ENCODE results near the gene LRRC75A.

LRRC75A gene

GRCh38 chr17:16504984-16505383 is 13.0 kb upstream of the LRRC75A start:
- no peak overlapping the region for H2AFZ ChIP-seq (ENCODE audit: low read length)
- no peaks in the 10 kb centered on the region for H3K4me1 ChIP-seq (ENCODE audit: insufficient read depth, low read length, poor library complexity, severe bottlenecking)
- H3K27me3 ChIP-seq (ENCODE audit: insufficient read depth, low read length, poor library complexity, severe bottlenecking) = no peaks in the 10 kb centered on the region
- H3K36me3 ChIP-seq (ENCODE audit: insufficient read depth, low read length) = no peaks in the 10 kb centered on the region
- TF ChIP-seq CTCF (conservative IDR thresholded peaks at IDR 0.05; ENCODE audit: low read length) (no peak), EZH2phosphoT487 (IDR thresholded peaks at IDR 0.05; ENCODE audit: borderline replicate concordance) (no peak)
- H3K79me2 ChIP-seq (ENCODE audit: insufficient read depth, low read length) = no peaks in the 10 kb centered on the region
- no peaks in the 10 kb centered on the region for H3F3A ChIP-seq (ENCODE audit: low read depth)
- no peak overlapping the region for H3K9ac ChIP-seq (ENCODE audit: low read depth, low read length, poor library complexity, severe bottlenecking)
- H3K9me2 ChIP-seq (replicated peaks; ENCODE audit: low read depth, low read length) = no peaks in the 10 kb centered on the region
- H3K4me3 ChIP-seq (ENCODE audit: low read length, poor library complexity, severe bottlenecking) = no peak overlapping the region
- H3K4me2 ChIP-seq (ENCODE audit: low read depth, low read length, poor library complexity, severe bottlenecking) = no peak overlapping the region
- no peaks in the 10 kb centered on the region for H3K9me3 ChIP-seq (ENCODE audit: insufficient read depth, low read depth, low read length)
- no peaks in the 10 kb centered on the region for H4K20me1 ChIP-seq (ENCODE audit: insufficient read depth, low read length, poor library complexity, severe bottlenecking)

GRCh38 chr17:16496820-16497489 is 5.0 kb upstream of the LRRC75A start:
- H3K9ac ChIP-seq (ENCODE audit: low read depth, low read length, poor library complexity, severe bottlenecking) = no peak overlapping the region
- no peaks in the 10 kb centered on the region for H3F3A ChIP-seq (ENCODE audit: low read depth)
- H3K4me1 ChIP-seq (ENCODE audit: insufficient read depth, low read length, poor library complexity, severe bottlenecking) = no peaks in the 10 kb centered on the region
- no peak overlapping the region for H3K4me3 ChIP-seq (ENCODE audit: low read length, poor library complexity, severe bottlenecking)
- no peak for TF ChIP-seq CTCF (conservative IDR thresholded peaks at IDR 0.05; ENCODE audit: low read length)
- no peak for TF ChIP-seq EZH2phosphoT487 (IDR thresholded peaks at IDR 0.05; ENCODE audit: borderline replicate concordance)
- no peak overlapping the region for H3K4me2 ChIP-seq (ENCODE audit: low read depth, low read length, poor library complexity, severe bottlenecking)
- no peaks in the 10 kb centered on the region for H4K20me1 ChIP-seq (ENCODE audit: insufficient read depth, low read length, poor library complexity, severe bottlenecking)
- H3K9me2 ChIP-seq (replicated peaks; ENCODE audit: low read depth, low read length) = no peaks in the 10 kb centered on the region
- H3K27me3 ChIP-seq (ENCODE audit: insufficient read depth, low read length, poor library complexity, severe bottlenecking) = no peaks in the 10 kb centered on the region
- no peak overlapping the region for H2AFZ ChIP-seq (ENCODE audit: low read length)
- H3K79me2 ChIP-seq (ENCODE audit: insufficient read depth, low read length) = no peaks in the 10 kb centered on the region
- no peaks in the 10 kb centered on the region for H3K36me3 ChIP-seq (ENCODE audit: insufficient read depth, low read length)
- no peaks in the 10 kb centered on the region for H3K9me3 ChIP-seq (ENCODE audit: insufficient read depth, low read depth, low read length)

- no peak overlapping the region for H2AFZ ChIP-seq (ENCODE audit: low read length)
- H3K4me3 ChIP-seq (ENCODE audit: low read length, poor library complexity, severe bottlenecking) = no peak overlapping the region
- H3K27me3 ChIP-seq (ENCODE audit: insufficient read depth, low read length, poor library complexity, severe bottlenecking) = peaks cover 5% of the 10 kb centered on the region
- H3K9ac ChIP-seq (ENCODE audit: low read depth, low read length, poor library complexity, severe bottlenecking) = no peak overlapping the region
- no peaks in the 10 kb centered on the region for H3F3A ChIP-seq (ENCODE audit: low read depth)
- H3K4me1 ChIP-seq (ENCODE audit: insufficient read depth, low read length, poor library complexity, severe bottlenecking) = peaks cover 3% of the 10 kb centered on the region
- H3K9me2 ChIP-seq (replicated peaks; ENCODE audit: low read depth, low read length) = no peaks in the 10 kb centered on the region
- no peaks in the 10 kb centered on the region for H3K79me2 ChIP-seq (ENCODE audit: insufficient read depth, low read length)
- no peak overlapping the region for H3K4me2 ChIP-seq (ENCODE audit: low read depth, low read length, poor library complexity, severe bottlenecking)
- no peaks in the 10 kb centered on the region for H3K36me3 ChIP-seq (ENCODE audit: insufficient read depth, low read length)
- no peak for TF ChIP-seq EZH2phosphoT487 (IDR thresholded peaks at IDR 0.05; ENCODE audit: borderline replicate concordance)
- no peak for TF ChIP-seq CTCF (conservative IDR thresholded peaks at IDR 0.05; ENCODE audit: low read length)
- no peaks in the 10 kb centered on the region for H3K9me3 ChIP-seq (ENCODE audit: insufficient read depth, low read depth, low read length)
- H4K20me1 ChIP-seq (ENCODE audit: insufficient read depth, low read length, poor library complexity, severe bottlenecking) = no peaks in the 10 kb centered on the region
These were observed 4.2 kb upstream of the LRRC75A start for GRCh38 chr17:16495980-16496819.
